GM06990 (cell line): ENCODE measurements around the gene ZBTB38.

Source experiments
- DNase-seq: peaks from one replicate; pipeline ENCODE4 v3.0.0-alpha.2; 2011; ENCODE audit not compliant: insufficient read length; ENCODE audit errors: extremely low read depth
- H3K27me3 ChIP-seq: replicated peaks from 2 replicates; pipeline ENCODE4 v1.6.0; 2011; ENCODE audit warnings: low read length; ENCODE audit not compliant: control insufficient read depth, insufficient read depth
- H3K36me3 ChIP-seq: 2 replicates; pipeline ENCODE4 v1.5.1; 2011; ENCODE audit warnings: low read length; ENCODE audit not compliant: control insufficient read depth, insufficient read depth
- H3K4me3 ChIP-seq: replicated peaks from 2 replicates; pipeline ENCODE4 v1.5.1; 2011; ENCODE audit warnings: low read depth, mild to moderate bottlenecking, control low read depth, low read length
- TF ChIP-seq, protein P1 (sequence below): IDR thresholded peaks from 2 replicates; pipeline ENCODE4 v1.5.1; 2011; ENCODE audit warnings: low read length, control low read depth, mild to moderate bottlenecking, inconsistent platforms; ENCODE audit not compliant: insufficient read depth, poor library complexity, severe bottlenecking

The ZBTB38 gene

DNA sequence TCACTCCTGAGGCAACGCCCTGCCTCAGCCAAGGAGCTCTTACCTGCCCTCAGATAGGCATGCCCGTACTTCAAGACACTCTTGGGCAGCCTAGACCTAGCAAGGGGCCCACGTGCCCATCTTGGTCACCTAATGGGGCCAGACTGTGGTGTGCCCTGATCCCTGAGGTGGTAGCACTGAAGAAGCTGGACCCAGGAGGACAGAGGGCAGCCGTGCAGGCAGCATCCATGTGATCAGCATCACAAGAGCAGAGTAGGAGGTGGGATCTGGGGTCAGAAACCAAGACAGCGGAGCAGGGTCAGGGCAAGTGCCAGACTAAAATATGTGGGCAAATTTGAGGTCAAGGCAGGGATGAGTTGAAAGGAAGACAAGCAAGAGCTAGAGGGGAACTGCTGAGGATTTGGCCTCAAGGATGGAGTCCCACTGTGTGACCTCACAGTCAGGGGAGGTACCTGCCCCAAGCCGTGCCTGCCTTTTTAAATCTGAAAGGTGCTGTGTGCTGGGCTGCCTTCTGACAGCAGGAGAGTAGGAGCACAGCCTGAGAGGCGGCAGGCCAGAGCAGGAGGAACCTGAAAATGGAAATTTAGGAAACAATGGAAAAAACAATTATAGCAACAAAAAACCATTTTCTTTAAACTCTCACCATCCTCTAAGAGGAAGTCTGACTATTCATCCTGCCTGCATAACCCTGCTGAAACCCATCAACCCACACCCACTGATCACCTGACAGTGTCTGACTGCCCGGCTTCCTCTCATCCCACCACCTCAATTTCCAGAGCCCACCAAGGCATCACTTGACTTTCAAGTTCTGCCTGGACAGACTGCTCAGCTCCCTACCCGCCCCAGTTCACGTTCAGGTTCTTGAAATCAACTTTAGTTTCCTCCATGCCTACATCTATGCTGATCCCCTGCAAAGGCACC is 7.3 kb downstream of the ZBTB38 start:
- Histone ChIP-seq H3K36me3 (peaks cover 10% of the 10 kb centered on the region), H3K4me3 (no peak overlapping the region), H3K27me3 (no peaks in the 10 kb centered on the region)
- TF ChIP-seq, protein P1, sequence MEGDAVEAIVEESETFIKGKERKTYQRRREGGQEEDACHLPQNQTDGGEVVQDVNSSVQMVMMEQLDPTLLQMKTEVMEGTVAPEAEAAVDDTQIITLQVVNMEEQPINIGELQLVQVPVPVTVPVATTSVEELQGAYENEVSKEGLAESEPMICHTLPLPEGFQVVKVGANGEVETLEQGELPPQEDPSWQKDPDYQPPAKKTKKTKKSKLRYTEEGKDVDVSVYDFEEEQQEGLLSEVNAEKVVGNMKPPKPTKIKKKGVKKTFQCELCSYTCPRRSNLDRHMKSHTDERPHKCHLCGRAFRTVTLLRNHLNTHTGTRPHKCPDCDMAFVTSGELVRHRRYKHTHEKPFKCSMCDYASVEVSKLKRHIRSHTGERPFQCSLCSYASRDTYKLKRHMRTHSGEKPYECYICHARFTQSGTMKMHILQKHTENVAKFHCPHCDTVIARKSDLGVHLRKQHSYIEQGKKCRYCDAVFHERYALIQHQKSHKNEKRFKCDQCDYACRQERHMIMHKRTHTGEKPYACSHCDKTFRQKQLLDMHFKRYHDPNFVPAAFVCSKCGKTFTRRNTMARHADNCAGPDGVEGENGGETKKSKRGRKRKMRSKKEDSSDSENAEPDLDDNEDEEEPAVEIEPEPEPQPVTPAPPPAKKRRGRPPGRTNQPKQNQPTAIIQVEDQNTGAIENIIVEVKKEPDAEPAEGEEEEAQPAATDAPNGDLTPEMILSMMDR = no peak
- no peak for DNase-seq

DNA sequence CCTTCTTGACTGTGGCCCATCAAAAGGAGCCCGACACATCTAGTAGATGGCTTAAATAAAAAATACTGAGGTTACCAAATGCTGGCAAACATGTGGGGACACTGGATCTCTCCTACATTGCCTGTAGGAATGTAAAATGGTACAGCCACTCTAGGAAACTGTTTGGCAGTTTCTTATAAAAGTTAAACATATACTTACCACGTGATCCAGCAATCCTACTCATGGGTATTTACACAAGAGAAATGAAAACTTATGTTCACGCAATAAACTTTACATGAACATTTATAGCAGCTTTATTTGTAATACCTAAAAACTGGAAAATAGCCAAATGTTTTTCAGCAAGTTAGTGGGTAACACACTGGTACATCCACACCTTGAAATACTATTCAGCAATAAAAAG is 9.1 kb downstream of the ZBTB38 start:
- TF ChIP-seq, protein P1 = no peak
- no peak for DNase-seq
- H3K4me3 ChIP-seq = no peak overlapping the region
- H3K27me3 ChIP-seq = no peaks in the 10 kb centered on the region
- H3K36me3 ChIP-seq = peaks cover 11% of the 10 kb centered on the region

DNA sequence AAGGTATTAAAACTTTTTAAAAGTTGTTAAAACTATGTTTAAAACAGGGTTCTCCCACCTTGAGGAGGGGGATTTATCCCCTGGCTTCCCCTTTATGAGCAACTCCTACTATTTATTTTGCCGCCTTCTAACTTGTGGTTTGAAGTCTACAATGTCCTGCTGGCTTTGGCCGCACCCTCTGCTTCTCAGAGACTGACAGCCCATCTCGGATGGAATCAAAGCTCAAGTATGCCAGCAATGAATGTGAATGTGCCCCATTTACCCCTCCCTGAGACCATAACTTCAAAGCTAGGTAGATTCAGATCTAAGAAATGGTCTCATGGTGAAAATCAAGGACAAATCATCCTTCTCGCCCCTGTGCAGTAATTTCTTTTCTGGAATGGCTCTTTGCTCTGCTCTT is 10.3 kb downstream of the ZBTB38 start:
- peaks cover 9% of the 10 kb centered on the region for H3K36me3 ChIP-seq
- TF ChIP-seq, protein P1 = no peak
- no peak for DNase-seq

DNA sequence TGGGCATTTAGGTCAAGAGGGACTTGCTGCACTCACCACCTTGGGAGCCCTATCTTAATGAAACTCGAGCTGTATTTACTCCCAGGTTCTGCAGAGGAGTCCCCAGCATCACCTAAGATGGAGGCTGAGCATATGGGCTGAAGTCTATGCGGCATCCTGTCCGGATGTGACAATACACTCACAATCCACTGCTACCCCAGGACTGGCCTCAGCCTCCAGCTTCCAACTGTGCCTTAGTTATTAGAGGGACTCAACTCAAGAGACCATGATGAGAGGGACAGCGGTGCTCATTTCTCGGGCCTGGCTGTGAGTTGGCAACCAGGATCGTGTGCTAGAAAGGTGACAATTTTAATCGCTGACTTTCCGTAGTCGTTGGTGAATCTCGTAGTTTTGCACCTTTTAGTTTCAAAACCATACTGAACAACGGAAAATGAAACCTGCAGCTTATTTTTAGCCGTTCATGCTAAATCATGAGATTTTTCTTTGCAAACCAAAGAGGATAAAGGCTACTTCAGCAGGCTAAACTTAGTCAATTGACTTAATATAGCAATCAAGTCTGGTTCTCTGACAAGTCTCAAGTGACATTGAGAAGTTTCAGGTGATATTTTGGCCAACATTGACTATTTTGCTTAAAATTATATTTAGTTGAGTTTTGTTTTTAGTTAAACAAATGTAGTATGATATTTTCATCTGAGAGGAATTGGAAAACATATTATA is 11.1 kb downstream of the ZBTB38 start:
- Histone ChIP-seq H3K4me3 (no peak overlapping the region), H3K36me3 (peaks cover 9% of the 10 kb centered on the region), H3K27me3 (no peaks in the 10 kb centered on the region)
- DNase-seq = peak; percentile 86
- TF ChIP-seq, protein P1 = no peak

More for the DNA sequence above, 10.3 kb downstream of the ZBTB38 start:
- Histone ChIP-seq H3K4me3 (no peak overlapping the region), H3K27me3 (no peaks in the 10 kb centered on the region)

DNA sequence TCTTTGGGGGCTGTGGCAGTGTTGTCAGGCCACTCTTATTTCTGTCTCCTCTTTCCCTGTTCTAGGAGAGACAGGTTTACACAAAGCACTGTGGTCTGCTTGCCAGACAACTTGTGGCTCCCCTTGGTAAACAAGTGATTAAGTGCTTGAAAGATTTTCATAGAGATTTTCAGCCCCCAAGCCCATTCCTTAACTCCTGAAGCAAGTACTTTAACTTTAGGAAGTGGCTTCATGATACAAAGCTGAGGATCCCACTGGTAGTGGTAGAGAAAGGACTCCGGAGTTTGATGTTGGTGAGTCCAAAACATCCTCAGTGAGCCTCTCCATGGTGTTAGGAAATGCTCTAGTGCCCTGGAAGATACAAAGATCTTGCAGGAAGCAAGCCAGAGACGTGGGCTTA is 12.0 kb downstream of the ZBTB38 start:
- H3K36me3 ChIP-seq = peaks cover 9% of the 10 kb centered on the region
- no peaks in the 10 kb centered on the region for H3K27me3 ChIP-seq
- no peak for DNase-seq
- no peak overlapping the region; the same call in 1 of the 2 replicates for H3K4me3 ChIP-seq
- TF ChIP-seq, protein P1 = no peak
